B cell (primary cell): ENCODE data around the gene BTG1.

Experiments used
- CTCF ChIP-seq: fragments of 200-600 bp; IDR thresholded peaks from one replicate; pipeline ENCODE4 v1.8.0; 2022; ENCODE audit warnings: antibody characterized with exemption, mild to moderate bottlenecking
- EZH2 ChIP-seq: IDR thresholded peaks from 2 replicates; pipeline ENCODE4 v1.6.1; 2012; ENCODE audit warnings: borderline replicate concordance, low read depth, mild to moderate bottlenecking, moderate library complexity, low read length; ENCODE audit not compliant: insufficient read depth, poor library complexity, severe bottlenecking

- TF ChIP-seq CTCF (no peak), EZH2 (no peak)
These were observed 9.5 kb downstream of the BTG1 start for GRCh38 chr12:92136026-92136730.
